ENCODE data around the gene TLCD1.

DNA sequence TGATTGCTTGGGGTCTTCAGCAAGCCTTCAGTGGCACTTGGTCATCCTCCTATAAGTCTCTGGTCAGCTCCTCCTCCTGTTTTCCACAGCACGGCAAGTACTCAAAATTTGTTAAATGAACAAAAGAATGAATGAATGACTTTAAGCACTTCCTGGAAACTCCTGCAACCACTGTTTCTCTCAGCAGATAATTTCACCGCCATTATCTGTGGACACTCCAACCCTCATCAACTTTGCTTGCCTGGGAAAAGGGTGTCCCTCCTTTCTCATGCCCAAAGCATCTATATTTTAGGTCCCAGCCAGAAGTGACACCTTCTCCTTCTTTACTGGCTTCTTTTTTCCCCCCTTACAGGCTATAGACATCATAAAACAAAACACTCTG is 18.7 kb downstream of the TLCD1 start:
- TF ChIP-seq CTCF (IDR thresholded peaks at IDR 0.05 in 8 of 11, conservative IDR thresholded peaks at IDR 0.05 in 3 of 11) (no peak), POLR2AphosphoS5 (IDR thresholded peaks at IDR 0.05) (no peak), POLR2A (IDR thresholded peaks at IDR 0.05) (no peak)

Measured in spleen (tissue), 7 donors.